Measurements from ENCODE around the gene RUNX1.

- TF ChIP-seq, protein P1, sequence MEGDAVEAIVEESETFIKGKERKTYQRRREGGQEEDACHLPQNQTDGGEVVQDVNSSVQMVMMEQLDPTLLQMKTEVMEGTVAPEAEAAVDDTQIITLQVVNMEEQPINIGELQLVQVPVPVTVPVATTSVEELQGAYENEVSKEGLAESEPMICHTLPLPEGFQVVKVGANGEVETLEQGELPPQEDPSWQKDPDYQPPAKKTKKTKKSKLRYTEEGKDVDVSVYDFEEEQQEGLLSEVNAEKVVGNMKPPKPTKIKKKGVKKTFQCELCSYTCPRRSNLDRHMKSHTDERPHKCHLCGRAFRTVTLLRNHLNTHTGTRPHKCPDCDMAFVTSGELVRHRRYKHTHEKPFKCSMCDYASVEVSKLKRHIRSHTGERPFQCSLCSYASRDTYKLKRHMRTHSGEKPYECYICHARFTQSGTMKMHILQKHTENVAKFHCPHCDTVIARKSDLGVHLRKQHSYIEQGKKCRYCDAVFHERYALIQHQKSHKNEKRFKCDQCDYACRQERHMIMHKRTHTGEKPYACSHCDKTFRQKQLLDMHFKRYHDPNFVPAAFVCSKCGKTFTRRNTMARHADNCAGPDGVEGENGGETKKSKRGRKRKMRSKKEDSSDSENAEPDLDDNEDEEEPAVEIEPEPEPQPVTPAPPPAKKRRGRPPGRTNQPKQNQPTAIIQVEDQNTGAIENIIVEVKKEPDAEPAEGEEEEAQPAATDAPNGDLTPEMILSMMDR (IDR thresholded peaks at IDR 0.05; ENCODE audit: low read depth, low read length) = no peak
- TF ChIP-seq MAX (IDR thresholded peaks at IDR 0.05; ENCODE audit: low read depth, low read length) (no peak), POLR2A (IDR thresholded peaks at IDR 0.05; ENCODE audit: extremely low read depth, insufficient read length) (no peak), MYC (IDR thresholded peaks at IDR 0.05; ENCODE audit: low read depth, low read length) (no peak)
Measured at GRCh38 chr21:35072960-35073359, 23.9 kb upstream of the RUNX1 start.
